Liver (tissue), 3 donors: ENCODE results near the gene PAOX.

ENCODE experiments used
- FOXA1 ChIP-seq: IDR thresholded peaks from 2 replicates; pipeline ENCODE4 v1.6.1; 2016; ENCODE audit warnings: antibody characterized with exemption
- HNF4A ChIP-seq, 2 donors: conservative IDR thresholded peaks; 2 replicates each; pipeline ENCODE4 v1.6.1; 2016; ENCODE audit warnings: antibody characterized with exemption in 2 of 2, mild to moderate bottlenecking in 2 of 2
- JUND ChIP-seq, 2 donors: IDR thresholded peaks; 2 replicates each; pipeline ENCODE4 v1.6.1; 2016; ENCODE audit warnings: antibody characterized with exemption in 2 of 2
- SP1 ChIP-seq: IDR thresholded peaks from 2 replicates; pipeline ENCODE4 v1.6.1; 2018; ENCODE audit warnings: antibody characterized with exemption, mild to moderate bottlenecking
- TAF1 ChIP-seq: conservative IDR thresholded peaks from 2 replicates; pipeline ENCODE4 v1.6.1; 2016; ENCODE audit warnings: antibody characterized with exemption, mild to moderate bottlenecking
- YY1 ChIP-seq: IDR thresholded peaks from 2 replicates; pipeline ENCODE4 v1.6.1; 2016; ENCODE audit warnings: antibody characterized with exemption, mild to moderate bottlenecking
- TF ChIP-seq, protein P1 (sequence below): fragments of 150-350 bp; IDR thresholded peaks from 2 replicates; pipeline ENCODE4 v1.5.1; 2017; ENCODE audit warnings: improper control_type of control experiment, low read depth, low read length; ENCODE audit not compliant: missing input control
- TF ChIP-seq, protein P2 (sequence below): IDR thresholded peaks from 2 replicates; pipeline ENCODE4 v1.6.1; 2016; ENCODE audit warnings: antibody characterized with exemption, mild to moderate bottlenecking
- TF ChIP-seq, protein P3 (sequence below): IDR thresholded peaks from 2 replicates; pipeline ENCODE4 v1.6.1; 2016; ENCODE audit warnings: antibody characterized with exemption
- donor health status: healthy.
- donor health status: healthy.

DNA sequence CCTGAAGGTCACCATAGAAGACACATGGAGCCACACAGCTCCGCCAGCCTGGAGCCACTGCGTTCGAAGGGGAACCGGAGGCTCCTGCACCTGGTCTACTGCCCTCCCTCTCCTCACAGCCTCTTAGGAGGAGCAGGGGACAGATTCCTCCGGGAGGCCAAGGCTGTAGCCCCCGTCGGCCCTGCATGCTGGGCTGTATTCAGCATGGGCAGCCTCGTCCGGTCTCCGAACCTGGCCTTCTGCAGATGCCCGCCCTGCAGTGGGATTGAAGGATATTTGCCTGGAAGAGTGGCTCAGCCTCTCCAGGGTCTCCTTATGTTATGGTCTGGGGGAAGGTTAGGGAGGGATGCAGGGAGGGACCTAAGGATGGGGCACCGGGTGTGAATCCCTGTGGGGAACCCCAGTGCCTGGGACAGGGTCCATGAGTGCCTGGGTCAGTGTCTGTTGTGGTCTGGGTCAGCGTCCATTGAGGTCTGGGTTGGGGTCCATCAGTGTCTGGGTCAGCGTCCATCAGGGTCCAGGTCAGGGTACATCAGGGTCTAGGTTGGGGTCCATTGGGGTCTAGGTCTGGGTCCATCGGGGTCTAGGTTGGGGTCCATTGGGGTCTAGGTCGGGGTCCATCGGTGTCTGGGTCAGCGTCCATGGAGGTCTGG is 61.7 kb downstream of the PAOX start:
- no peak for TF ChIP-seq FOXA1
- TF ChIP-seq, protein P1, sequence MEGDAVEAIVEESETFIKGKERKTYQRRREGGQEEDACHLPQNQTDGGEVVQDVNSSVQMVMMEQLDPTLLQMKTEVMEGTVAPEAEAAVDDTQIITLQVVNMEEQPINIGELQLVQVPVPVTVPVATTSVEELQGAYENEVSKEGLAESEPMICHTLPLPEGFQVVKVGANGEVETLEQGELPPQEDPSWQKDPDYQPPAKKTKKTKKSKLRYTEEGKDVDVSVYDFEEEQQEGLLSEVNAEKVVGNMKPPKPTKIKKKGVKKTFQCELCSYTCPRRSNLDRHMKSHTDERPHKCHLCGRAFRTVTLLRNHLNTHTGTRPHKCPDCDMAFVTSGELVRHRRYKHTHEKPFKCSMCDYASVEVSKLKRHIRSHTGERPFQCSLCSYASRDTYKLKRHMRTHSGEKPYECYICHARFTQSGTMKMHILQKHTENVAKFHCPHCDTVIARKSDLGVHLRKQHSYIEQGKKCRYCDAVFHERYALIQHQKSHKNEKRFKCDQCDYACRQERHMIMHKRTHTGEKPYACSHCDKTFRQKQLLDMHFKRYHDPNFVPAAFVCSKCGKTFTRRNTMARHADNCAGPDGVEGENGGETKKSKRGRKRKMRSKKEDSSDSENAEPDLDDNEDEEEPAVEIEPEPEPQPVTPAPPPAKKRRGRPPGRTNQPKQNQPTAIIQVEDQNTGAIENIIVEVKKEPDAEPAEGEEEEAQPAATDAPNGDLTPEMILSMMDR = no peak
- TF ChIP-seq TAF1 = no peak
- TF ChIP-seq SP1 = no peak
- TF ChIP-seq, protein P2, sequence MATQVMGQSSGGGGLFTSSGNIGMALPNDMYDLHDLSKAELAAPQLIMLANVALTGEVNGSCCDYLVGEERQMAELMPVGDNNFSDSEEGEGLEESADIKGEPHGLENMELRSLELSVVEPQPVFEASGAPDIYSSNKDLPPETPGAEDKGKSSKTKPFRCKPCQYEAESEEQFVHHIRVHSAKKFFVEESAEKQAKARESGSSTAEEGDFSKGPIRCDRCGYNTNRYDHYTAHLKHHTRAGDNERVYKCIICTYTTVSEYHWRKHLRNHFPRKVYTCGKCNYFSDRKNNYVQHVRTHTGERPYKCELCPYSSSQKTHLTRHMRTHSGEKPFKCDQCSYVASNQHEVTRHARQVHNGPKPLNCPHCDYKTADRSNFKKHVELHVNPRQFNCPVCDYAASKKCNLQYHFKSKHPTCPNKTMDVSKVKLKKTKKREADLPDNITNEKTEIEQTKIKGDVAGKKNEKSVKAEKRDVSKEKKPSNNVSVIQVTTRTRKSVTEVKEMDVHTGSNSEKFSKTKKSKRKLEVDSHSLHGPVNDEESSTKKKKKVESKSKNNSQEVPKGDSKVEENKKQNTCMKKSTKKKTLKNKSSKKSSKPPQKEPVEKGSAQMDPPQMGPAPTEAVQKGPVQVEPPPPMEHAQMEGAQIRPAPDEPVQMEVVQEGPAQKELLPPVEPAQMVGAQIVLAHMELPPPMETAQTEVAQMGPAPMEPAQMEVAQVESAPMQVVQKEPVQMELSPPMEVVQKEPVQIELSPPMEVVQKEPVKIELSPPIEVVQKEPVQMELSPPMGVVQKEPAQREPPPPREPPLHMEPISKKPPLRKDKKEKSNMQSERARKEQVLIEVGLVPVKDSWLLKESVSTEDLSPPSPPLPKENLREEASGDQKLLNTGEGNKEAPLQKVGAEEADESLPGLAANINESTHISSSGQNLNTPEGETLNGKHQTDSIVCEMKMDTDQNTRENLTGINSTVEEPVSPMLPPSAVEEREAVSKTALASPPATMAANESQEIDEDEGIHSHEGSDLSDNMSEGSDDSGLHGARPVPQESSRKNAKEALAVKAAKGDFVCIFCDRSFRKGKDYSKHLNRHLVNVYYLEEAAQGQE = no peak
- TF ChIP-seq HNF4A (conservative IDR thresholded peaks at IDR 0.05) = no peak
- no peak for TF ChIP-seq YY1
- TF ChIP-seq JUND (IDR thresholded peaks at IDR 0.05) = no peak
- TF ChIP-seq, protein P3, sequence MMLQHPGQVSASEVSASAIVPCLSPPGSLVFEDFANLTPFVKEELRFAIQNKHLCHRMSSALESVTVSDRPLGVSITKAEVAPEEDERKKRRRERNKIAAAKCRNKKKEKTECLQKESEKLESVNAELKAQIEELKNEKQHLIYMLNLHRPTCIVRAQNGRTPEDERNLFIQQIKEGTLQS = no peak
